Smooth muscle cell (in vitro differentiated cells): ENCODE results near the gene GLP2R. TPM values are rescaled to one million over a fixed set of nuclear protein-coding genes. Genes with fewer than 3 reads are reported as not detected.

Experiments
- DNase-seq: peaks from one replicate; lab custom pipeline; 2025; ENCODE audit not compliant: unreplicated experiment; lab: John Stamatoyannopoulos, UW
- H2AFZ ChIP-seq: fragments of 200-600 bp; sonication (generic); 2 replicates; pipeline ENCODE4 v1.6.0; 2016; ENCODE audit warnings: antibody characterized with exemption, low read depth, mild to moderate bottlenecking
- H3F3A ChIP-seq: fragments of 200-600 bp; sonication (generic); 2 replicates; pipeline ENCODE4 v1.6.0; 2017; ENCODE audit warnings: antibody characterized with exemption, low read depth
- H3K27ac ChIP-seq: fragments of 200-600 bp; sonication (generic); 2 replicates; pipeline ENCODE4 v1.5.1; 2016; ENCODE audit warnings: low read depth, mild to moderate bottlenecking
- H3K27me3 ChIP-seq: fragments of 200-600 bp; sonication (generic); 2 replicates; pipeline ENCODE4 v1.6.1; 2016; ENCODE audit warnings: low read depth, mild to moderate bottlenecking
- H3K36me3 ChIP-seq: fragments of 200-600 bp; sonication (generic); 2 replicates; pipeline ENCODE4 v1.5.1; 2016; ENCODE audit warnings: low read depth
- H3K4me1 ChIP-seq: fragments of 200-600 bp; sonication (generic); 2 replicates; pipeline ENCODE4 v1.5.1; 2016; ENCODE audit warnings: low read depth
- H3K4me2 ChIP-seq: fragments of 200-600 bp; sonication (generic); 2 replicates; pipeline ENCODE4 v1.6.0; 2016; ENCODE audit warnings: mild to moderate bottlenecking
- H3K4me3 ChIP-seq: fragments of 200-600 bp; sonication (generic); 2 replicates; pipeline ENCODE4 v1.5.1; 2016; ENCODE audit warnings: mild to moderate bottlenecking
- H3K79me2 ChIP-seq: fragments of 200-600 bp; sonication (generic); 2 replicates; pipeline ENCODE4 v1.6.0; 2016; ENCODE audit warnings: low read depth, mild to moderate bottlenecking
- H3K9ac ChIP-seq: fragments of 200-600 bp; sonication (generic); 2 replicates; pipeline ENCODE4 v1.6.0; 2016; ENCODE audit warnings: low read depth
- H3K9me3 ChIP-seq: fragments of 200-600 bp; sonication (generic); replicated peaks from 2 replicates; pipeline ENCODE4 v1.5.1; 2016; ENCODE audit warnings: low read depth
- H4K20me1 ChIP-seq: fragments of 200-600 bp; sonication (generic); 2 replicates; pipeline ENCODE4 v1.6.0; 2016; ENCODE audit warnings: low read depth
- CTCF ChIP-seq: fragments of 200-600 bp; sonication (generic); IDR thresholded peaks from 2 replicates; pipeline ENCODE4 v1.5.1; 2017; ENCODE audit warnings: borderline replicate concordance, mild to moderate bottlenecking, antibody characterized with exemption; ENCODE audit not compliant: insufficient read depth, poor library complexity, severe bottlenecking
- WGBS: methylation state at CpG from one replicate; pipeline ENCODE4 v1.1.7; 2016; ENCODE audit warnings: low lambda C conversion rate; 5-methylcytosine and 5-hydroxymethylcytosine counted together
- polyA plus RNA-seq: library from polyadenylated mRNA; unstranded; fragments of >200 nt; fragmentation: Nextera tagmentation; extraction: Ambion mirVana; gene quantifications from 2 replicates; pipeline ENCODE4 v1.2.1, GENCODE V29; 2016
- total RNA-seq: library from RNA; depleted of rRNA; stranded (reverse); fragments of >200 nt; gene quantifications from 2 replicates; pipeline ENCODE4 v1.2.3, GENCODE V29; 2014

Gene GLP2R
- total and polyA plus RNA-seq, 2 experiments from 2014 or later = 0.03 to 0.45 TPM

GRCh38 chr17:9833922-9834321 lies 8.2 kb downstream of the GLP2R start:
- H3K9ac ChIP-seq = no peak overlapping the region
- no peaks in the 10 kb centered on the region for H3F3A ChIP-seq
- WGBS = 94% methylated on average over 4 of the region's 4 CpGs
- H3K27me3 ChIP-seq = no peaks in the 10 kb centered on the region
- H3K4me2 ChIP-seq = no peak overlapping the region
- H4K20me1 ChIP-seq = no peaks in the 10 kb centered on the region
- H3K4me3 ChIP-seq = no peak overlapping the region
- no peak for DNase-seq
- TF ChIP-seq CTCF = no peak
- H3K36me3 ChIP-seq = no peaks in the 10 kb centered on the region
- no peaks in the 10 kb centered on the region for H3K79me2 ChIP-seq
- H3K9me3 ChIP-seq = no peaks in the 10 kb centered on the region
- H3K4me1 ChIP-seq = no peaks in the 10 kb centered on the region
- H3K27ac ChIP-seq = no peak overlapping the region
- H2AFZ ChIP-seq = no peak overlapping the region

- Histone ChIP-seq H3K4me1 (no peaks in the 10 kb centered on the region), H3K27me3 (no peaks in the 10 kb centered on the region), H3K36me3 (no peaks in the 10 kb centered on the region), H3K79me2 (no peaks in the 10 kb centered on the region), H3F3A (no peaks in the 10 kb centered on the region), H3K27ac (peak overlapping the region; percentile 60), H3K4me2 (peak overlapping the region; percentile 66), H3K4me3 (no peak overlapping the region), H2AFZ (peak overlapping the region; percentile 4), H3K9ac (no peak overlapping the region), H3K9me3 (no peaks in the 10 kb centered on the region), H4K20me1 (no peaks in the 10 kb centered on the region)
- no peak for DNase-seq
- no peak for TF ChIP-seq CTCF
- 64% methylated on average over 11 of the region's 11 CpGs for WGBS
Measured at GRCh38 chr17:9837551-9838471, 12.1 kb downstream of the GLP2R start.

GRCh38 chr17:9839433-9839832 lies 13.7 kb downstream of the GLP2R start:
- Histone ChIP-seq H3K4me3 (no peak overlapping the region), H3K36me3 (no peaks in the 10 kb centered on the region), H3K27me3 (no peaks in the 10 kb centered on the region), H3K27ac (no peak overlapping the region), H2AFZ (no peak overlapping the region), H3K9ac (no peak overlapping the region), H3F3A (no peaks in the 10 kb centered on the region), H3K4me1 (no peaks in the 10 kb centered on the region), H3K79me2 (no peaks in the 10 kb centered on the region), H3K4me2 (no peak overlapping the region), H3K9me3 (no peaks in the 10 kb centered on the region), H4K20me1 (no peaks in the 10 kb centered on the region)
- no peak for DNase-seq
- no peak for TF ChIP-seq CTCF
- WGBS = 57% methylated on average over 4 of the region's 4 CpGs
